Activated gamma-delta T cell treated with anti-CD3 and anti-CD28 coated beads, Interleukin-2, amount 50 U/mL, for 16 hours (primary cell): ENCODE results near the gene NPHP4.
"Not testable (repeated sequence)": the region's sequence is repeated elsewhere in the genome, so short reads cannot be mapped to it uniquely, and the experiment has no call there.

Source experiments
- DNase-seq: peaks from one replicate; pipeline ENCODE4 v3.0.0-alpha.2; 2020; ENCODE audit warnings: low read depth

Gene NPHP4

DNA sequence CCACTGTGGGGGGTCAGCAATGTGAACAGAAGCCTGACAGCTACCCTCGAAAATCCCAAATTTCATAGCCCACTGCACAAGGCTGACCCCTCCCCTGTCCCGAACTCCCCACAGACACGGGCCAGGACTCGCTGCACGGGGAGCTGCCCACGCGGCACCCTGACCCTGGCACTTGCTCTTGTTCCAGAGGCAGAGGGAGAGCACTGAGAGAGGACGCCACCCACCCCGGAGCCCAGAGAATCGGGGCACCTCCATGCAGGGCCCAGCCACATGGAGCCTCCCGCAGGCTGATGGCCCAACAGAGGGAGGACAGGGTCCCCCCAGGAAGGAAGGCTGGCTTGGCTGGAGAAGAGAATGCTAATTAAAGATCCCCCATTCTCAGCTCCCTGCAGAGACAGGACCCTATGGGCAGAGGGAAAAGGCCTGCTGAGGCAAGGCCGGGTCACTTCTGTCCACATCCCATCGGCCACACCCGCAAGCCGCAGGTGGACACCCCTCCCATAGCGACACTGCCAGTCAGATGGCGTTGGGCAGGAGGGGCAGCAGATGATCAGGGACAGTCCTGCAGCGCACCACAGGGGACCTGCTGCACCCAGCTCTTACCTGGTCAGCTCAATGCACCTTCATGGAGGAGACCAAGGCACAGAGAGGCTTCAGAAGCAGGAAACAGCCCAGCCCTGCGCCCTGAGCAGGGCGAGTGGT is 136.9 kb downstream of the NPHP4 start:
- no peak for DNase-seq

DNA sequence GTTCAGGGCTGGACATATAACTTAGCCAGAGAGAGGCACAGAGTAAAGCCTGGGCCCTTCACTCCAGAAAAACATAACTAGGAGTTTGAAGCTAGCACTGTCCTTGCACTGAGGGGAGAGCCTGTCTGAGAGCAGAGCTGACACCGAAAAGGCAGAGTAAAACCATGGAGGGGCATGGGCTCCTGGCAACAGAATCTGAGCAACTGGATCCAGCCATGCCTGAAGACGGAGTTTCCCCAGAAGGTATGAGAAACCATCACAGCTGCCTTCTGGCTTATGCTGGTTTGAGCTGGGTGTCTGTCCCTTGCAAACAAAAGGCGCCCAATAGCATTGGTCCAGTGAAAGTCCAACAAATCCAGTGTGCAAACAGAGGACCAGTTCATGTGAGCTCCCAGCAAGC is 137.5 kb downstream of the NPHP4 start:
- DNase-seq: no peak

GRCh38 chr1:5853858-5854257 is 138.4 kb downstream of the NPHP4 start:
- DNase-seq: not testable (repeated sequence)

- DNase-seq: no peak
These were observed 141.7 kb downstream of the NPHP4 start for GRCh38 chr1:5850503-5850902.

DNA sequence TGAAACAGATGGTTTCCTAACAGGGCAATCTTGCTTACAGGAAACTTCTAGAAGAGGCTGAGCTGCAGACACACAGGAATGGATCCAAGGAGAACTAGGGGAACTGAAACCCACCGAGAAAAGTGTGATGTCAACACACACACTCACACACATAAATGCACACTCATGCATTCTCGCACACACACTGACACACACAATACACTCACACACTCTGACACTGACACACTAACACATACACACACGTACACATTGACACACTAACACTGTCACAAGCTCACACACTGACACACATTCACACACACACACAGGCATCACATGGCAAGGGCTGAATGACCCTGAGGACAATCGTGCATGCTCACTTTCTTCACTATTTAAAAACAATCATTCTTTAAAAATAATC is 142.7 kb downstream of the NPHP4 start:
- DNase-seq: no peak

DNA sequence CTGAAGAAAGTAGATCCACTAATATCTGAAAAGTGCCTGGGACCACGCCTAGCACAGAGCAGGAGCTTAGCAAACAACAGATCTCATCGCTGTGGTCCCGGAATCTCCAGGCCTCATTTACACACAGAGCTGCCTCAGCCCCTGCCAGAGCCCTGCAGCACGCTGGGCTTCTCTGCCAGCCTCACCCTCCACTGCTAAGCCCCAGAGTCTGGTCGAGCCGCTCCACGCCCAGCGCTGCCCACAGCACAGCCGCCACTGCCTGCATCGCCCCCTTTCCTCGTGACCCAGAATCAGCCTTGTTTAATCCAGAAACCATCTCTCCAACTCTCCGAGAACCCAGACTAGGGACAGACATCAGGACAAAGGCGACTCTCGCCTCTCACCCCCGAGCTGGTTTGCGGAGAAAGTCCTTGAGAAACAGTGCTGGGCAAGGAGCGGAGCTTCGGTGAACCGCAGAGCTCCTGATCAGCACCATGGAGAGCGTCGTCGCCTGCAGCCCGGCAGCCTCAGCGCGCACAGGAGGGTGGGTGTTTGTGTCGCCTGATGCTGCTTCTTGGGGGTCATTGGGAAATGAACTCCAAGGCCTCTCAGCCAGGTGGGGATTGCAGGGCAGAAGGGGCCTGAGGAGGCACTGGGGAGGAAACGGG is 145.1 kb downstream of the NPHP4 start:
- DNase-seq: no peak

DNA sequence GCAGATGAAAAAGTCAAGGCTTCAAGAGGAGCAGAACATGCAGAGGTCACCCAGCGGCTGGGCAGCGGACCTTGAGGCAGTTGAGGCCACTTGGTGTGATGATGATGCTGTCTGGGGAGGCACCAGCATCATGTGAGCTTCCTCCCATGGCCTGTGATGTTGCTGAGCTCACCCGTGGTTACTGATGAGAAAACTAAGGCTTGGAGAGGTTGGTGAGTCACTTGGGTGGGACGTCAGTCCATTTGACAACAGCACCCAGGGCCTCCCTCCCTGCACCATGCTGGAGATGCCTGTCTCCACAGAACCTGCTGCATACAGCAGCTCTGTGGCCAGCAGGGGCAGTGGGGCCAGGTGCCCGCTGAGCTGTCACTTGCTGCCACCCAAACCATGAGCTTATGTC is 146.8 kb downstream of the NPHP4 start:
- no peak for DNase-seq

DNA sequence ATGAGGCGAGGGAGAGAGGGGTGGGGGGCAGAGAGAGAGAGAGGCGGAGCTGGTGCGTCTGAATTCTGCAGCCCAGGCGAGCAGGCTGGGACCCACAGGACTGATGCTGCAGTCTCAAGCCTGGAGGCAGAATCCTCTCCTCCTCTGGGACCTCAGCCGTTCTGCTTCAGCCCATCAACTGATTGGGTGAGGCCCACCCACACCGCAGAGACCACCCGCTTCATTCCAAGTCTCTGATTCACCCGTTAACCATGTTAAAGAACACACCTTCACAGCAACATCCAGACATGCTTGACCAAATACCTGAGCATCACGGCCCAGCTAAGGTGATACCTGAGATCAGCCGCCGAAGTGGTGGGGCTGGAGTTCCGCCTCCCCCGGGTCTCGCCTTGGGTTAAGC is 147.8 kb downstream of the NPHP4 start:
- no peak for DNase-seq

- DNase-seq: no peak
These were observed 148.6 kb downstream of the NPHP4 start for GRCh38 chr1:5843521-5844096.

DNA sequence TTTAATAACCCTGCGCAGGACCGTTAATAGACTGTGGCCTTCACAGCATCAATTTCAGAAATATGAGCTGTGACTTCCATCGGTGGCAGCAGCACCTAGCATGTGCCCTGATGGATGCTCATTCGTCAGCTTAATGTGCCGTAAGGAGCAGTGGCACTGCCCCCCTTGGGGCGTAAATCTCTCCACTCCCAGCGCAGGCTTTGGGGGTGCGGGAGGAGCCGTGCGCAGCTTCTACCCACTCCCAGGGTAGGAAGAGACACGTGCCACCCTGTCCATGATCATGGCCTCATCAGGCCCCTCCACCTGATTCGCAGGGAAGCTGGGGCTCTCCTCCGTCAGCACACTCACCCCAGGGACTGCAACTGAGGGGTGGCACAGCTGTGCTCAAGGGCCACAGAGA is 149.5 kb downstream of the NPHP4 start:
- no peak for DNase-seq

- no peak for DNase-seq
These were observed 151.6 kb downstream of the NPHP4 start for GRCh38 chr1:5840551-5841001.

DNA sequence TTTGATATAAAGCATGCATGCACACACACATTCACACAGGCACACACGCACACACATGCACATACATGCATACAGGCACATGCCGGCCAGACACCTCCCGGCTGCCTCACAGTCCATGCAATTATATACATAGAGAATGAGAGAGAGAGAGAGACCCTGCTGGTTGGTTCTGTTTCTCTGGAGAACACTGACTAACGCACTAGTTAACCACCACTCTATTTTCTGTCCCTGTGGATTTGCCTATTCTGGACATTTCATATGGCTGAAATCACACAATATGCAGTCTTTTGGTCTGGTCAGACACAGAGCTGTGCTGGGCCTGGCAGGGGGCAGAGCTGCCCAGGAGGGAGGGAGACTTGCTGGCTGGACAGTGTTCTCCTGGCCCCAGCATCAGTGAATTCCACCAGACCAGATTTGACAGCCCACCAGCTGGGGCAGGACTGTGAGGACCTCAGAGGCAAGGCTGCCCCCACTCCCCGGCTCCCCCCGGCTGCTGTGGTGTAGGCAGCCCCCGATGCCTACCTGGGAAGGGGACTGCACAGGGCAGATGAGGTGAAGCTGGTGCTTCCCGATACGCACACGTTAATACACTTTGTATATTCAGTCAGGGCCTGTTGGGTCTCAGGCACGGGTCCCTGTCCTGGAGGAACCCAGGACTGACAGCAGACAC is 152.2 kb downstream of the NPHP4 start:
- no peak for DNase-seq

- no peak for DNase-seq
These were observed 152.9 kb downstream of the NPHP4 start for GRCh38 chr1:5839161-5839880.

GRCh38 chr1:5837976-5838653 is 154.1 kb downstream of the NPHP4 start:
- DNase-seq: no peak

DNA sequence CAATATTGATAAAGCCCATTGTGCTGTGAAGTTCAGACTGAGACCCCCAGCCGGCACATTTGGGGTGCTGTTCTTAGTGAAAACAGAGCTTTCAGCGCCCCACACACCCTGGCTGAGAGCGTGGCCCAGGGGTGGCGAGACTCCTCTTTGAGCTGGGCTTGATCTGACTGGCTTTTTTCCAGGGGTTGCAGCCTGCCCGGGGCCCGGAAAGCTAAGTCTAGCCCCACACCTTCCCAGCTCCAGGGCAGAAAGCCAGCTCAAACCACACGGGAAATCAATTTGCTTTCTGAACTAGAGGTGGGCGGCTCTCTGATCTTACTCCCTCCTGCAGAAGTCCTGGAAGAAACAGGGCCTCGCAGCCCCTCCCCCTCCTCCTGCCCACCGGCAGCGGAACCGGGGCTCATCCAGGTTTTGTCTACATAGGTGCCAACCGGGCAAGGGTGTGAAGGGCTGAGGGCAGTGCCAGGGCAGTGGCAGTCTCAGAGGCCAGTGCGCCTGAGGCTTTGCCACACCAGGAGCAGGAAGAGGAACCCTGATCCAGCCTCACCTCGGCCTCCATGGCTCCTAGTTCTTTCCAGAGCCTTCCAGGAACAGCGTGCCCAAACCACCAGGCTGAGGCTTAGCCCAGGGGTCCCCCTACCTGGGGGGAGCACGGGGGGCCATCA is 155.3 kb downstream of the NPHP4 start:
- no peak for DNase-seq

GRCh38 chr1:5835179-5835562 is 157.1 kb downstream of the NPHP4 start:
- DNase-seq: no peak

GRCh38 chr1:5834477-5835178 is 157.6 kb downstream of the NPHP4 start:
- DNase-seq: no peak

DNA sequence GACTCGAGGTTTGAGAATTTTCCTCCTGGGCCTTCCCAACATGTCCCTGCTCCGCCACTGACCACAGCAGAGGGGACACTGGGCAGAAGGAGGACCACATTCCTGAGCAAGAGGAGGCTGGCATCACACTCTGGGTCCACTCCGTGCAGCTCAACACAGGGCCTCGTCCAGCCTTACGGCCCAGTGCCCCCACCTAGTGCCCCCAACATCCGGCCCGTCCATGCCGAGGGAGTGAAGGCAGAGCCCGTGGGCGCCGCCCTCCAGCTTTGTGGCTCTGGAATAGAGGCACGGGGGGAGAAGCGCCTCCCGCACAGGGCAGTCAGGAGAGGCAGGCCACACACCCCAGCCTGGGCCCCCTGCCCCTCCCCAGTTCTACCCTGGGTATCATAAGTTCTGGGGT is 158.3 kb downstream of the NPHP4 start:
- no peak for DNase-seq

GRCh38 chr1:5832916-5833895 is 159.0 kb downstream of the NPHP4 start:
- no peak for DNase-seq
